Subcutaneous adipose tissue (tissue), 4 donors: Measurements from ENCODE around the gene FAM227B. TPM values are rescaled to one million over a fixed set of nuclear protein-coding genes. Genes with fewer than 3 reads are reported as not detected.

ENCODE experiments used
- CTCF ChIP-seq: fragments of 450-650 bp; IDR thresholded peaks from one replicate; pipeline ENCODE4 v1.5.1; 2016; ENCODE audit warnings: low read depth, mild to moderate bottlenecking, control low read depth, antibody characterized with exemption, moderate library complexity
- total RNA-seq, 4 donors: library from RNA; depleted of rRNA; stranded (reverse); fragments of >200 nt; gene quantifications; one replicate each; pipeline ENCODE4 v1.1.0, GENCODE V29; 2016

Gene FAM227B
- total RNA-seq, 4 donors from 2014 or later: 1.1 to 3.2 (median 1.7) TPM; not detected in 1

GRCh38 chr15:49343546-49343945, 277.1 kb downstream of the FAM227B start:
- no peak for TF ChIP-seq CTCF

- TF ChIP-seq CTCF: no peak
Measured at GRCh38 chr15:49339656-49340055, 281.0 kb downstream of the FAM227B start.

GRCh38 chr15:49331951-49332350, 288.7 kb downstream of the FAM227B start:
- TF ChIP-seq CTCF: no peak

GRCh38 chr15:49331442-49331841, 289.2 kb downstream of the FAM227B start:
- no peak for TF ChIP-seq CTCF

GRCh38 chr15:49330166-49330565, 290.5 kb downstream of the FAM227B start:
- TF ChIP-seq CTCF: no peak

GRCh38 chr15:49328941-49329340, 291.7 kb downstream of the FAM227B start:
- TF ChIP-seq CTCF: no peak

- TF ChIP-seq CTCF: no peak
Measured at GRCh38 chr15:49327927-49328326, 292.7 kb downstream of the FAM227B start.
